A673 (cell line): ENCODE results near the gene HSPG2. TPM values are rescaled to one million over a fixed set of nuclear protein-coding genes. Genes with fewer than 3 reads are reported as not detected.

Experiments used
- BruUV-seq: library from RNA; stranded (reverse); fragments of 400-500 nt; replicated peaks from 2 replicates; lab custom pipeline; 2021; lab: Mats Ljungman, UMichigan
- CTCF ChIA-PET: fragments of 300-600 bp; sonication (Branson Sonifier 250); formaldehyde crosslinking; loops from one replicate; lab custom pipeline; 2022; ENCODE audit warnings: antibody characterized with exemption; lab: Charles Lee
- POLR2A ChIA-PET: fragments of 300-600 bp; sonication (Branson Sonifier 250); formaldehyde crosslinking; loops from one replicate; lab custom pipeline; 2022; ENCODE audit warnings: antibody characterized with exemption; ENCODE audit not compliant: low non-redundant PET; lab: Charles Lee
- DNase-seq: peaks from one replicate; pipeline ENCODE4 v3.0.0-alpha.2; 2015; ENCODE audit warnings: low spot score
- H3K27ac ChIP-seq: fragments of 200-600 bp; sonication (generic); 2 replicates; pipeline ENCODE4 v1.5.1; 2016; ENCODE audit warnings: mixed run types, low read depth, mild to moderate bottlenecking, mixed read lengths, antibody characterized with exemption, low read length; ENCODE audit not compliant: poor library complexity, severe bottlenecking
- H3K27me3 ChIP-seq: fragments of 200-600 bp; sonication (generic); replicated peaks from 2 replicates; pipeline ENCODE4 v1.6.1; 2017; ENCODE audit warnings: mixed run types, low read depth, mild to moderate bottlenecking, mixed read lengths, antibody characterized with exemption, low read length; ENCODE audit not compliant: insufficient read depth, poor library complexity
- H3K36me3 ChIP-seq: fragments of 200-600 bp; sonication (generic); 2 replicates; pipeline ENCODE4 v1.6.1; 2016; ENCODE audit warnings: mixed run types, mild to moderate bottlenecking, mixed read lengths, antibody characterized with exemption, low read length; ENCODE audit not compliant: insufficient read depth, poor library complexity, severe bottlenecking
- H3K4me1 ChIP-seq: fragments of 200-600 bp; sonication (generic); 2 replicates; pipeline ENCODE4 v1.6.1; 2017; ENCODE audit warnings: mixed run types, mild to moderate bottlenecking, mixed read lengths, antibody characterized with exemption, low read length; ENCODE audit not compliant: insufficient read depth, poor library complexity, severe bottlenecking
- H3K4me3 ChIP-seq: fragments of 200-600 bp; sonication (generic); 2 replicates; pipeline ENCODE4 v1.5.1; 2016; ENCODE audit warnings: low read depth, mixed run types, mild to moderate bottlenecking, mixed read lengths, low read length; ENCODE audit not compliant: poor library complexity, severe bottlenecking
- H3K9me3 ChIP-seq: fragments of 200-600 bp; sonication (generic); 2 replicates; pipeline ENCODE4 v1.6.1; 2016; ENCODE audit warnings: mixed run types, low read depth, mild to moderate bottlenecking, mixed read lengths, antibody characterized with exemption, low read length; ENCODE audit not compliant: poor library complexity, severe bottlenecking
- EZH2 ChIP-seq: fragments of 200-600 bp; sonication (generic); IDR thresholded peaks from 2 replicates; pipeline ENCODE4 v1.6.1; 2017; ENCODE audit warnings: borderline replicate concordance, low read depth, mild to moderate bottlenecking, mixed read lengths, antibody characterized with exemption, low read length; ENCODE audit not compliant: poor library complexity, severe bottlenecking
- intact Hi-C: fragments of 100-400 bp; cut with micrococcal nuclease; formaldehyde crosslinking; loops from one replicate; pipeline ENCODE4 v1.10.0; 2022; ENCODE audit not compliant: unreplicated experiment
- total RNA-seq: library from RNA; stranded (reverse); gene quantifications from 2 replicates; pipeline ENCODE4 v1.2.3, GENCODE V29; 2021
- TF ChIP-seq, protein P1 (sequence below): fragments of 300-800, 200-600 bp; sonication (generic); conservative IDR thresholded peaks from 2 replicates; pipeline ENCODE4 v1.5.1; 2017; ENCODE audit warnings: low read depth, mild to moderate bottlenecking, antibody characterized with exemption, low read length, moderate library complexity, mixed read lengths

HSPG2 gene
- total RNA-seq, 1 experiment from 2014 or later: 10.4 TPM

DNA sequence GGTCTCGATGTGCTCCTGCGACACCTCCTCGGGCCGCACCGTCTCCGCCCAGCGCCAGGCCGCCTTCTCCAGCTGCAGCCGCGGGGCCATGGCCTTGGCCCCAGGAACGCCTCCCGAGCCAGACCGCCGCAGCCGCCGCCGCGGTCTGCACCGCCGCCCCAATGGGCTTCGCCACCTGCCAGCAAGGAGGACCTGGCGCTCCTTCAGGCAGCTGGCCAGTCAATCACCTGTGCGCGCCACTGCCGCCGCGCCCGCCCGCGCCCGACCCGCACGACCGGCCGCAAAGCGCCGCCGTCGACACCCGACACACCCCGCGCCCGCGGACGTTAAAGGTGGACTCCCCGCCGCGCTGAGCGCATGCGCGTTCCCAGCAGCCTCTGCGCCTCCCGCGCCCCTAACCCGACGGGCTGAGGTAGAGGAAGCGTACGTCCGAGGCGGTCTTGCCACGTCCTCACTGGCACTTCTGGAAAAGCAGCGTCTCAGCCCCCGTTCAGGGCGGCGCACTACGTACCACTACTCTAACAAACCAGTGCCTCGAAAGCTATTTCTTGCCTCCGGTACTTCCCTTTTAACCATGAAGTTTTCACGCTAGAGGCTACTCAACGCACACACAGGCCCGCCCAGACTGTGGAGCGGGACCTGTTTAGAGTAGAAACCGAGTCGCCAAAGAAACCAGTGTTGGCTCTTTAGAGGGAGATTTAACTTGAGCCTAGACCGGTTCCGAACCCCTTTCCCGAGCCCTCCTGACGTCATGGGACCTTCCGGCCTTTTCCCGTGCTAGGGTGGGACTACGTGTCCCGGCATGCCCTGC is 154.0 kb downstream of the HSPG2 start, which contains the start of gene USP48:
Gene USP48, minus strand, starts transcription at position 282 of the 811 bp plus-strand sequence. Its CDS starts 192 bp downstream, at position 90.
- POLR2A ChIA-PET: no interaction called here
- CTCF ChIA-PET: interaction anchor here (0.5 kb wide), 1 partner anchor 127 kb away, joined by 3 read pairs; no protein-coding TSS in a partner anchor
- H3K4me1 ChIP-seq: peaks cover 4% of the 10 kb centered on the region
- no peak for TF ChIP-seq EZH2
- TF ChIP-seq, protein P1, sequence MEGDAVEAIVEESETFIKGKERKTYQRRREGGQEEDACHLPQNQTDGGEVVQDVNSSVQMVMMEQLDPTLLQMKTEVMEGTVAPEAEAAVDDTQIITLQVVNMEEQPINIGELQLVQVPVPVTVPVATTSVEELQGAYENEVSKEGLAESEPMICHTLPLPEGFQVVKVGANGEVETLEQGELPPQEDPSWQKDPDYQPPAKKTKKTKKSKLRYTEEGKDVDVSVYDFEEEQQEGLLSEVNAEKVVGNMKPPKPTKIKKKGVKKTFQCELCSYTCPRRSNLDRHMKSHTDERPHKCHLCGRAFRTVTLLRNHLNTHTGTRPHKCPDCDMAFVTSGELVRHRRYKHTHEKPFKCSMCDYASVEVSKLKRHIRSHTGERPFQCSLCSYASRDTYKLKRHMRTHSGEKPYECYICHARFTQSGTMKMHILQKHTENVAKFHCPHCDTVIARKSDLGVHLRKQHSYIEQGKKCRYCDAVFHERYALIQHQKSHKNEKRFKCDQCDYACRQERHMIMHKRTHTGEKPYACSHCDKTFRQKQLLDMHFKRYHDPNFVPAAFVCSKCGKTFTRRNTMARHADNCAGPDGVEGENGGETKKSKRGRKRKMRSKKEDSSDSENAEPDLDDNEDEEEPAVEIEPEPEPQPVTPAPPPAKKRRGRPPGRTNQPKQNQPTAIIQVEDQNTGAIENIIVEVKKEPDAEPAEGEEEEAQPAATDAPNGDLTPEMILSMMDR: no peak
- H3K27ac ChIP-seq: peak within 1 kb of the TSS; percentile 100
- H3K9me3 ChIP-seq: peaks cover 1% of the 10 kb centered on the region
- no peaks in the 10 kb centered on the region for H3K36me3 ChIP-seq
- no peaks in the 10 kb centered on the region for H3K27me3 ChIP-seq
- peak; percentile 97 for DNase-seq
- BruUV-seq: no TSS peak
- H3K4me3 ChIP-seq: peak within 1 kb of the TSS; percentile 89
- intact Hi-C loops: no loop called here

DNA sequence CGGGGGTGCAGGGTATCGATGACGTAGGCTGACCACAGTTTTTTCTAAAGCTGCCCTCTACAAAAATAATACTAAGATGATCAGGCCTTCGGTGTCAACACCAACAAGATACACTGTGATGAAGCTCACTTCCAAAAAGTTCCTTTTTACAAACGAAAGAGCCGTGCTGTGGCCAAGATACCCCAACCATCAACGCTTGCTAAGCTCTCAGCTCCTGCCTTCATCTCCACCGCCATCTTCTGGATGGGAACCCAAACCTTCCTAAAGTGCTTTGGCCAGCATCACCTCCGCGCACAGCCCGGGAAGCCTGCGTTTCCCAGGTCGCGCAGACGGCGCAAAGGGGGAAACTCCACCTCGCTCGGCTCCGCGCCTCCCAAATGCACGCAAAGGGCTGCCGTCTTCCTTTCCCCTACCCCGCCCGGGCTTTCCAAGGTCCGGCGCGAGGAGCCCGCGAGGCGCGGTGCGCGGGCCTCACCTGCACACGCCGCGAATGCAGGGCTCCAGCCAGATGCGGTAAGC is 154.7 kb downstream of the HSPG2 start:
- no peaks in the 10 kb centered on the region for H3K36me3 ChIP-seq
- H3K27me3 ChIP-seq: no peaks in the 10 kb centered on the region
- peaks cover 6% of the 10 kb centered on the region for H3K9me3 ChIP-seq
- no peak for TF ChIP-seq EZH2
- TF ChIP-seq, protein P1: peak; percentile 34; the same call in 1 of the 2 replicates
- POLR2A ChIA-PET: no interaction called here
- peak overlapping the region; percentile 100 for H3K27ac ChIP-seq
- intact Hi-C loops: no loop called here
- DNase-seq: peak; percentile 69
- CTCF ChIA-PET: interaction anchor here (0.5 kb wide), 1 partner anchor 282 kb away, joined by 4 read pairs; no protein-coding TSS in a partner anchor
- H3K4me1 ChIP-seq: peaks cover 4% of the 10 kb centered on the region
- H3K4me3 ChIP-seq: peak overlapping the region; percentile 89
- BruUV-seq: no TSS peak

DNA sequence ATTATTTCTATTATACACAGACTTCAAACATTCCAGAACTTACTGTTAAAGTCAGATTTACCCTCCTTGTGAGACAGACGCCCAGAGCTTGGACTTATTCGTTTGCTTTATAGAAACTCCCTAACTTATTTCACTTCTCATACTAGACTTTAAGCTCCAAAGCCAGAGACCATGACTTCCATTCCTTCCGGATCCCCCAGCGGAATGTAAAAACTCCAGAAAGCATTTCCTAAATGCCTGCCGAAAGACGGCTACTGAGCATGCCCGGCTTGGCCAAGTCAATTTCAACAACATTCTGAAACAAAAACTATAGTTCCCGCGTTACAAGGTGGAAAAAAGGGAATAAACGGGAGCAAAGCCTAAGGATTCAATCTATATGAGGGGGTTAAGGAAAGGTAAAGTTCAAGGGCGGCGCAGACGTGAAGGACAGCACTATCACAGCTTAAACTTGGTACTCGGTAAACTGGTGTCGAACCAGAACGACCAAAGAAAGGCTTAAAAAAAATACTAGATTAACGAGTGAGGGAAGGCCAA is 155.2 kb downstream of the HSPG2 start:
- CTCF ChIA-PET: interaction anchor here (0.5 kb wide), 2 partner anchors 32 to 281 kb away, joined by 3 to 4 read pairs; no protein-coding TSS in a partner anchor
- peaks cover 6% of the 10 kb centered on the region for H3K9me3 ChIP-seq
- H3K27me3 ChIP-seq: no peaks in the 10 kb centered on the region
- no peak for TF ChIP-seq EZH2
- TF ChIP-seq, protein P1: no peak
- peak; percentile 43 for DNase-seq
- peaks cover 4% of the 10 kb centered on the region for H3K4me1 ChIP-seq
- intact Hi-C loops: no loop called here
- no peaks in the 10 kb centered on the region for H3K36me3 ChIP-seq
- POLR2A ChIA-PET: no interaction called here
- peak overlapping the region; percentile 89 for H3K4me3 ChIP-seq
- H3K27ac ChIP-seq: peak overlapping the region; percentile 100
- BruUV-seq: no TSS peak
